ENCODE results near the gene SEC11A.

Gene SEC11A

GRCh38 chr15:84685304-84685703 lies 30.6 kb downstream of the SEC11A start:
- peaks cover 0 to 61% (median 21%) of the 10 kb centered on the region in 10 experiments; a peak in 15 of 20 replicates for H3K4me1 ChIP-seq
- no peak overlapping the region for H3K4me3 ChIP-seq
- peaks cover 0 to 41% (median 0%) of the 10 kb centered on the region in 11 experiments; a peak in 7 of 22 replicates for H4K20me1 ChIP-seq
- H3K27me3 ChIP-seq: no peaks in the 10 kb centered on the region
- TF ChIP-seq Cebpa-rat (IDR thresholded peaks at IDR 0.05): no peak
- peaks cover 0 to 8% (median 5%) of the 10 kb centered on the region in 11 experiments; a peak in 14 of 22 replicates for H3K9me3 ChIP-seq (replicated peaks in 1 of 11)
- H3K4me2 ChIP-seq: peak overlapping the region in 3 of 11 experiments; percentile 4 to 52 (median 35); a peak in 4 of 22 replicates
- H3K27ac ChIP-seq: peak overlapping the region in 2 of 11 experiments; percentile 27 to 41; a peak in 2 of 22 replicates
- H3K36me3 ChIP-seq: peaks cover 67 to 100% (median 92%) of the 10 kb centered on the region in 11 experiments
- peak overlapping the region in 1 of 11 experiments; percentile 5; a peak in 1 of 22 replicates for H3K9ac ChIP-seq

GRCh38 chr15:84684092-84684491 lies 31.8 kb downstream of the SEC11A start:
- no peaks in the 10 kb centered on the region for H3K9me3 ChIP-seq (replicated peaks in 1 of 11)
- H3K4me3 ChIP-seq: no peak overlapping the region
- peaks cover 0 to 35% (median 0%) of the 10 kb centered on the region in 11 experiments; a peak in 5 of 22 replicates for H4K20me1 ChIP-seq
- H3K4me1 ChIP-seq: peaks cover 0 to 61% (median 21%) of the 10 kb centered on the region in 10 experiments; a peak in 15 of 20 replicates
- peaks cover 69 to 100% (median 93%) of the 10 kb centered on the region in 11 experiments for H3K36me3 ChIP-seq
- no peak overlapping the region for H3K9ac ChIP-seq
- peak overlapping the region in 2 of 11 experiments; percentile 27 to 69; a peak in 3 of 22 replicates for H3K27ac ChIP-seq
- no peak for TF ChIP-seq Cebpa-rat (IDR thresholded peaks at IDR 0.05)
- no peaks in the 10 kb centered on the region for H3K27me3 ChIP-seq
- peak overlapping the region in 2 of 11 experiments; percentile 52 to 59; a peak in 4 of 22 replicates for H3K4me2 ChIP-seq

- Histone ChIP-seq H3K4me2 (peak overlapping the region in 9 of 11 experiments; percentile 0 to 63 (median 48); a peak in 14 of 22 replicates), H3K4me1 (peaks cover 0 to 59% (median 20%) of the 10 kb centered on the region in 10 experiments; a peak in 15 of 20 replicates), H3K9me3 (replicated peaks in 1 of 11) (no peaks in the 10 kb centered on the region), H3K4me3 (0 out of 20 replicates have a peak overlapping the region, but pooled peaks of 1 of the 10 experiments have one; percentile 3), H3K36me3 (peaks cover 72 to 97% (median 92%) of the 10 kb centered on the region in 11 experiments), H3K9ac (peak overlapping the region in 1 of 11 experiments; percentile 25; a peak in 1 of 22 replicates), H3K27me3 (no peaks in the 10 kb centered on the region), H4K20me1 (peaks cover 0 to 20% (median 0%) of the 10 kb centered on the region in 11 experiments; a peak in 4 of 22 replicates), H3K27ac (peak overlapping the region in 5 of 11 experiments; percentile 6 to 69 (median 42); a peak in 6 of 22 replicates)
- peak in 8 of 11 experiments; percentile 38 to 74 (median 58); a peak in 10 of 22 replicates for TF ChIP-seq Cebpa-rat (IDR thresholded peaks at IDR 0.05)
Observed at GRCh38 chr15:84681831-84682230, 34.1 kb downstream of the SEC11A start.

DNA sequence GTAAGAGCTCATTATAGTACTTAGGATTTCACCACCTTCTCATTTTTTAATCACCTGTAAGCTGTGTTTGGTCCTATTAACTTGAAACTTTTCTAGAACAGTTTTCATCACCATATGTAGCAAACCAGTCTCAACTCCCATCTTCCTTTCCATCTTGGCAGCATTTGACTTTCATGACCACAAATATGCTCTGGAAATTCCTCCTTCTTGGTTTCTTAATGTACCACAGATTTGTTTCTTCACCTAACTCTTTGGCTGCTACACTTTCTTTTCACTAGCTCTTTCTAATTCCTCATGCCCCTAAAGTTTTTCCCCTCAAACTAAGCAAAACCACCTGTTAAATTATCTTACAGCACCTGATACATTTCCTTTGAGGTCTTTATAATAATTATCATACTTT lies 44.7 kb downstream of the SEC11A start:
- Histone ChIP-seq H3K9ac (no peak overlapping the region), H4K20me1 (peaks cover 0 to 9% (median 0%) of the 10 kb centered on the region in 11 experiments; a peak in 3 of 22 replicates), H3K4me1 (peaks cover 0 to 13% (median under 1%) of the 10 kb centered on the region in 10 experiments; a peak in 8 of 20 replicates), H3K27ac (no peak overlapping the region), H3K4me3 (no peak overlapping the region), H3K27me3 (no peaks in the 10 kb centered on the region), H3K9me3 (replicated peaks in 1 of 11) (0 out of 22 replicates have a peak, but pooled peaks cover 0 to 6% (median 0%) of the 10 kb centered on the region in 11 experiments), H3K36me3 (peaks cover 78 to 91% (median 85%) of the 10 kb centered on the region in 11 experiments), H3K4me2 (no peak overlapping the region)
- no peak for TF ChIP-seq Cebpa-rat (IDR thresholded peaks at IDR 0.05)

GRCh38 chr15:84669726-84670125 lies 46.2 kb downstream of the SEC11A start:
- H3K4me2 ChIP-seq: no peak overlapping the region
- no peaks in the 10 kb centered on the region for H3K27me3 ChIP-seq
- H4K20me1 ChIP-seq: peaks cover 0 to 9% (median 0%) of the 10 kb centered on the region in 11 experiments; a peak in 2 of 22 replicates
- H3K9me3 ChIP-seq (replicated peaks in 1 of 11): 0 out of 22 replicates have a peak, but pooled peaks cover 0 to 6% (median 0%) of the 10 kb centered on the region in 11 experiments
- no peak for TF ChIP-seq Cebpa-rat (IDR thresholded peaks at IDR 0.05)
- H3K9ac ChIP-seq: no peak overlapping the region
- peaks cover 82 to 91% (median 88%) of the 10 kb centered on the region in 11 experiments for H3K36me3 ChIP-seq
- no peak overlapping the region for H3K27ac ChIP-seq
- no peaks in the 10 kb centered on the region for H3K4me1 ChIP-seq
- H3K4me3 ChIP-seq: no peak overlapping the region

DNA sequence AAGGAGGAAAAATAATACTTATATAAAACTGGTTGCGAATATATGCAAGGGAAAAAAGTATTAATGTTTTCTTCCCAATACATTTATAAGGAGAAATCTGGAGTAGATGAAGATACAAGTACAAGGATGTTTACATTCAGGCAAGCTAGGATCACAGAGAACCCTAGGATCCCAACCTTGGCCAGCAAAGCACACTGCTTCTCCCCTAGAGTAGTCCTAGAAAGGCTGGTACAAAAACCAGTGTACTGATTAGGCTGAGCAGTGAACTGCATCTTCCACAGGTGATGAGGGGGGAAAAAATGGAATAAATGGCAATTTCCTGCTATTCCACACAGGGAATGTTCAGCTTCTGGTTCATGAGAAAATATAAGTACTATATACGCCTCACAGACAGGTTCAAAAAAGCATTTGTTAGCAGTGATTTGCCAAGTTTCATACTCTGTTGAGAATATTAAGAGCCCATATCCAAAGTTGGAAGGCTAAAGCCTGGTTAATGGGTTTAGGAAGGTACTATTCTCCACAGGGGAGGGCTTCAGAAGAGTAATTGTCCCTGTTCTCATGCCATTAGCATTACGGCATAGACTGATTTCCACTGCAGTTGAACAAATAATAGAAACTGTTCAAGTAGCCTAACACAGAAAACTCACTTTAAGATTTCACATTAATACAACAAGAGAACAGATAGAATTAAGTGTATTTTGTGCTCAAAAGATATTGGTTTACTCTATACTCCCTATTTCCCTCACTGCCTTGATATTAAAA lies 47.5 kb downstream of the SEC11A start:
- H3K36me3 ChIP-seq: peaks cover 74 to 91% (median 81%) of the 10 kb centered on the region in 11 experiments
- no peak overlapping the region for H3K4me3 ChIP-seq
- no peaks in the 10 kb centered on the region for H3K27me3 ChIP-seq
- no peak overlapping the region for H3K27ac ChIP-seq
- no peak overlapping the region for H3K9ac ChIP-seq
- H3K4me2 ChIP-seq: no peak overlapping the region
- no peaks in the 10 kb centered on the region for H3K4me1 ChIP-seq
- TF ChIP-seq Cebpa-rat (IDR thresholded peaks at IDR 0.05): no peak
- 0 out of 22 replicates have a peak, but pooled peaks cover 0 to under 1% (median 0%) of the 10 kb centered on the region in 11 experiments for H3K9me3 ChIP-seq (replicated peaks in 1 of 11)
- H4K20me1 ChIP-seq: peaks cover 0 to 9% (median 0%) of the 10 kb centered on the region in 11 experiments; a peak in 1 of 22 replicates

GRCh38 chr15:84666373-84666772 lies 49.6 kb downstream of the SEC11A start:
- H3K4me3 ChIP-seq: no peak overlapping the region

GRCh38 chr15:84661001-84661400 lies 54.9 kb downstream of the SEC11A start:
- no peak overlapping the region for H3K4me3 ChIP-seq
- peaks cover 35 to 43% (median 38%) of the 10 kb centered on the region in 10 experiments for H3K4me1 ChIP-seq
- H3K4me2 ChIP-seq: no peak overlapping the region
- no peak overlapping the region for H3K9ac ChIP-seq
- no peak for TF ChIP-seq Cebpa-rat (IDR thresholded peaks at IDR 0.05)
- H3K27ac ChIP-seq: no peak overlapping the region
- peaks cover 0 to 13% (median 0%) of the 10 kb centered on the region in 11 experiments; a peak in 3 of 22 replicates for H4K20me1 ChIP-seq
- H3K27me3 ChIP-seq: no peaks in the 10 kb centered on the region
- H3K36me3 ChIP-seq: peaks cover 14 to 47% (median 20%) of the 10 kb centered on the region in 11 experiments; a peak in 21 of 22 replicates
- H3K9me3 ChIP-seq (replicated peaks in 1 of 11): no peaks in the 10 kb centered on the region

More at GRCh38 chr15:84666373-84666772, 49.6 kb downstream of the SEC11A start:
- H3K36me3 ChIP-seq: peaks cover 66 to 96% (median 73%) of the 10 kb centered on the region in 11 experiments
- H3K4me1 ChIP-seq: no peaks in the 10 kb centered on the region
- no peak overlapping the region for H3K9ac ChIP-seq
- no peak overlapping the region for H3K27ac ChIP-seq
- no peak overlapping the region for H3K4me2 ChIP-seq
- TF ChIP-seq Cebpa-rat (IDR thresholded peaks at IDR 0.05): no peak
- H4K20me1 ChIP-seq: peaks cover 0 to 9% (median 0%) of the 10 kb centered on the region in 11 experiments; a peak in 1 of 22 replicates
- no peaks in the 10 kb centered on the region for H3K9me3 ChIP-seq (replicated peaks in 1 of 11)
- no peaks in the 10 kb centered on the region for H3K27me3 ChIP-seq

Measured in BLaER1 treated with 17β-estradiol and CSF1 and Interleukin-3, amounts not matched to agents 10 nM and 100 nM (cell line).